ENCODE data around the gene FRRS1.

FRRS1 gene

DNA sequence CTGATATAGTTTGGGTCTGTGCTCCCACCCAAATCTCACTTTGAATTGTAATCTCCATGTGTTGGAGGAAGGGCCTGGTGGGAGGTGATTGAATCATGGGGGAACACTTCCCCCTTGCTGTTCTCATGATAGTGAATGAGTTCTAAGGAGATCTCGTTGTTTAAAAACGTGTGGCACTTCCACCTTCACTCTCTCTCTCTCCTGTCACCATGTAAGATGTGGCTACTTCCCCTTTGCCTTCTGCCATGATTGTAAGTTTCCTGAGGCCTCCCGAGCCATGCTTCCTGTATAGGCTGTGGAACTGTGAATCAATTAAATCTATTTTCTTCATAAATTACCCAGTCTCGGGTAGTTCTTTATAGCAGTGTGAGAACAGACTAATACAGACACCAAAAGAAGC lies 40.4 kb downstream of the FRRS1 start:
- peaks cover 5% of the 10 kb centered on the region for H3K27me3 Mint-ChIP-seq

DNA sequence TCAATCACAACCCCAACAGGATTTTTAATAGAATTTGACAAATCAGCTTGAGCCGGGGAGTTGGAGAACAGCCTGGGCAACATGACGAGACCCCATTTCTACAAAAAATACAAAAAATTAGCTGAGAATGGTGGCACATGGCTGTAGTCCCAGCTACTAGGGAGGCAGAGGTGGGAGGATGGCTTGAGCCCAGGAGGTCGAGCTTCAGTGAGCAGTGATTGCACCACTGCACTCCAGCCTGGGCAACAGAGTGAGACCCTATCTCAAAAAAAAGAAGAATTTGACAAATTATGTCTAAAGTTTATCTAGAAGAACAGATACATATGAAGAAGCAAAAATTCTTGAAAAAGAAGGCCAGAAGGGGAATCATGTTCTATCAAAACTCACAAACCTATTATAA lies 43.2 kb downstream of the FRRS1 start:
- Mint-ChIP-seq H3K9me3 (no peaks in the 10 kb centered on the region), H3K27me3 (peaks cover 4% of the 10 kb centered on the region), H3K4me1 (no peaks in the 10 kb centered on the region), H3K4me3 (no peak overlapping the region), H3K36me3 (peaks cover 2% of the 10 kb centered on the region), H3K27ac (no peak overlapping the region)

More for the DNA sequence above, 40.4 kb downstream of the FRRS1 start:
- H3K4me3 Mint-ChIP-seq = no peak overlapping the region
- H3K9me3 Mint-ChIP-seq = no peaks in the 10 kb centered on the region
- peaks cover 2% of the 10 kb centered on the region for H3K36me3 Mint-ChIP-seq
- no peaks in the 10 kb centered on the region for H3K4me1 Mint-ChIP-seq
- no peak overlapping the region for H3K27ac Mint-ChIP-seq

DNA sequence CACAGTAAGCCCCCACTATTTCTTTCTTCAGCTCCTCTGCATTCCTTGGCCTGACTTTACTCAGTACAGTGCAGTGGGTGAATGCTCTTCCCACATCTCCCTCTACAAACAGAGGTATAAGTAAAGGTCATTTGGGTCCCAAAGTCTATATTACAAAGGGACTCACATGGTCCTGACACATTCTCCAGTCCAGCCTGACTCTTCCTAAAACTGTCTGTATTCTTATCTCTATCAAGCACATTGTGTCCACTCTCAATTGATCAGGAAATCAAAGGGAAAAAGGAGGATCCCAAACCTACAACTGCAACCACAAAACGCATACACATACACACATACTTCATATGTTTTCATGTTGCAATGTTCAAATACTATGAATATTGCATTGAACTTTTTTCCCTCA lies 49.4 kb downstream of the FRRS1 start:
- Mint-ChIP-seq H3K27me3 (no peaks in the 10 kb centered on the region), H3K27ac (no peak overlapping the region), H3K9me3 (no peaks in the 10 kb centered on the region), H3K4me1 (no peaks in the 10 kb centered on the region), H3K4me3 (no peak overlapping the region), H3K36me3 (peaks cover 3% of the 10 kb centered on the region)

DNA sequence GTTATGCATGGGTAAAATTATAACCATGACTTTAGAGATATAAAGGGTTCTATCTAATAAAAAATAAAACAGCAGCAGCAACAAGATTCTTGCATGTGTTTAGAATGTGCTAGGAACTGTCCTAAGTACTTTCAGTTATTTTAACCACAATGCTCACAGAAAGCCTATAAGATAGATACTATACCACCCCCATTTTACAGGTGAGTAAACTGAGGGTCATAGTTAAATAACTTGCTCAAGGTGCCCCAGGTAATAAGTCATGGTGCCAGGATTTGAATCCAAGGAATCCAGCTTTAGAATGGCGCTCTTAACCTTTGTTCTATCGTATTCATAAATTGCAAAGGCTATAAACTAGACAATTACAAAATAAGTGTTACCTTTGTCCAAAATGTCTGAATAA lies 53.4 kb downstream of the FRRS1 start:
- no peaks in the 10 kb centered on the region for H3K27me3 Mint-ChIP-seq
- no peak overlapping the region for H3K27ac Mint-ChIP-seq
- peaks cover 3% of the 10 kb centered on the region for H3K36me3 Mint-ChIP-seq
- no peak overlapping the region for H3K4me3 Mint-ChIP-seq
- no peaks in the 10 kb centered on the region for H3K4me1 Mint-ChIP-seq
- no peaks in the 10 kb centered on the region for H3K9me3 Mint-ChIP-seq

DNA sequence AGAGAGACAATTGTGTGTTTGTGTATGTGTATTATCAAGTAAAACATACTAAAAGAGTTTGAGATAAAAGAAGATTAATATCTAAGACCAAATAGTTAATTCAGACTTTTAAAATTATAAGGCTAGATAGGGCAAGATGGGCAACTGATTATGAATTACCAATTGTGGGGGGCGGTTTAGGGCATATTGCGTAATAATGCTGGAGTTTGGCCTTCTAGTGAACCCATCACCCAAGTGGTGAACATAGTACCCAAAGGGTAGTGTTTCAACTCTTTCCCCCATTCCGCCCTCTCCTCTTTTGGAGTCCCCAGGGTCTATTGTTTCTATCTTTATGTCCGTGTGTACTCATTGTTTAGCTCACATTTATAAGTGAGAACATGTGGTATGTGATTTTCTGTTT lies 55.4 kb downstream of the FRRS1 start:
- Mint-ChIP-seq H3K27ac (no peak overlapping the region), H3K36me3 (peaks cover 3% of the 10 kb centered on the region), H3K9me3 (no peaks in the 10 kb centered on the region), H3K27me3 (no peaks in the 10 kb centered on the region), H3K4me3 (no peak overlapping the region), H3K4me1 (no peaks in the 10 kb centered on the region)

DNA sequence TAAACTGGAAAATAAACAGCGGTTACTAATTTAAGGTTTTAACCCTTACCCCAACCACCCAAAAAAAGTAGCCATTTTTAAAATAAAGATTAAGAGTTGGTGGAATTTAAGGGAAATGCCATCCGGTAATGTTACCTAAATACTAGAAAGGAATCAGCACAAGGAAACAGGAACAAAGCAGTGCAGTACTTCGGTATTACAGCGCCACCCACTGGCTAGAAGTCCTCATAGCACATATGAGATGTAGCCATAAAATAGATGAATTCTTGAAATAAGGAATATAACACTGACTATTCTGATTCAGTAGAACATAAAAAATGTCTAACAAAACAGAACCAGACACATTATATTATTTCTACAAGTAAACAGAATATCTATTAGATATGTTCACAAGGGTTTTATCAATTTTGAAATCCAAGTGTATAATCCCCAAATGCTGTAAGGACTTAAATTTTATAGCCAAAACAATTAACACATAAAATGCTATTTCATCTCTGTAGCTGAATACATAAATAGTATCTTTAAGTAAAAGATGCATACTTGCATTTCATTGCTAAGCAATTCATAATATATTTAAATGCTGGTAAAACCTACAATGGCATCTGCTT lies 58.8 kb downstream of the FRRS1 start:
- H3K36me3 Mint-ChIP-seq = no peaks in the 10 kb centered on the region
- H3K4me1 Mint-ChIP-seq = peaks cover 9% of the 10 kb centered on the region
- H3K9me3 Mint-ChIP-seq = no peaks in the 10 kb centered on the region
- H3K27me3 Mint-ChIP-seq = peaks cover under 1% of the 10 kb centered on the region
- H3K4me3 Mint-ChIP-seq = no peak overlapping the region
- no peak overlapping the region for H3K27ac Mint-ChIP-seq

DNA sequence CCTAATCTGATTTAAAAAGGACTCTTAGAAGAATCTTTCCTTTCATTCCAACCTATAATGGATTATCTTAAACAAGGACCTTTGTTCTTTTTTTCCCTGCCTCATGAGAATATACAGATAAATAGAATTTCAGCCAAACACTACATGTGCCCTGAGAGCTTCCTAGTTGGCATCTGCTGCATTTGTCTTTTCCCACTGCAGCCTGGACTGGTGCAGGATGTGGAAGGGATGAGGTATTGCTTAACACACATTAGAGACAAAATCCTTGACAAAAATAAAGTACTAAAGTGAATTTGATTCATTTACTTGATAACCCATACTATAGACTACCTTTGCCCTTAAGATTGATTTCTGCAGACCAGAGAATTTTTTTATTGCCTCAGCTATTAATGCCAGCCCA lies 61.0 kb downstream of the FRRS1 start:
- H3K27me3 Mint-ChIP-seq = peaks cover 9% of the 10 kb centered on the region
- peaks cover 9% of the 10 kb centered on the region for H3K4me1 Mint-ChIP-seq
- no peak overlapping the region for H3K27ac Mint-ChIP-seq
- H3K4me3 Mint-ChIP-seq = no peak overlapping the region
- H3K9me3 Mint-ChIP-seq = no peaks in the 10 kb centered on the region
- H3K36me3 Mint-ChIP-seq = no peaks in the 10 kb centered on the region

DNA sequence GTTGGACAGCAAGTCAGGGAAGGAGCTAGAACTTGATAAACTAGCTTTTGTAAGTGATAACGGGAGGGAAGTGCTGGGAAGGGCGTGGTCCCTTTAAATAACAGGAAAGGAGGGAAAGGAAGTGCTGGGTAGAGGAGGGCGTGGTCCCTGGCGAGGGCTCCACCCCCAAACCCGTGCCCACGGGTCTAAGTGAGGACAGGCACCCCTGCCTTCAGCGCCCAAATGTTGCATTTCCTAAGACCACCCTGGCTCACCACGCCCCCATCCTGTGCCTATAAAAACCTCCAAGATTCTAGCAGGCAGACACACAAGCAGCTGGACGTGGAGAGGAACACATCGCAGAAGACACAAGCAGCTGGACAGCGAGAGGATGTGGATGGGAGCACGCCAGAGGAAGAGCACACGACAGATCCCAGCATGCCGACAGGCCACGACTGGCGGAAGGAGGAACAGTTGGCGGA lies 62.0 kb downstream of the FRRS1 start:
- Mint-ChIP-seq H3K9me3 (no peaks in the 10 kb centered on the region), H3K27me3 (peaks cover 9% of the 10 kb centered on the region), H3K4me1 (peaks cover 9% of the 10 kb centered on the region), H3K36me3 (no peaks in the 10 kb centered on the region), H3K27ac (no peak overlapping the region), H3K4me3 (no peak overlapping the region)

DNA sequence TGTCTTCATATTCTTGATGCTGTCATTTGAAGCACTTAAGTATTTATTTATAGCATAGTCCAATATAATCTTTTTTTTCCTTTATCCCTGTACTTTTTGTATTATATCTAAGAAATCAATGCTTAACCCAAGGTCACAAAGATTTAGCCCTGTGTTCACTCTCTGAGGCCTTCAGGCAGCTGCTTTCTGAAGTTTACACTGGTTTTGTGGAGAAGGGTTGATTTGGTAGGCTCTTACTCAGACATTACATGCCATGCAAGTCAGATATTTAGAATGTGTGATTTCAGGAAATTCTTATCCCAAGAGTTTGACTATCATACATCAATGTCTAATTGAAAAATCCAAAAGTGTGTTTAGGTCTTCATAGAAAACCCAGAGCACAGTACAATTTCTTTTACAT lies 64.2 kb downstream of the FRRS1 start:
- Mint-ChIP-seq H3K4me1 (peaks cover 9% of the 10 kb centered on the region), H3K36me3 (no peaks in the 10 kb centered on the region), H3K9me3 (no peaks in the 10 kb centered on the region), H3K27ac (no peak overlapping the region), H3K4me3 (no peak overlapping the region), H3K27me3 (peaks cover 15% of the 10 kb centered on the region)

DNA sequence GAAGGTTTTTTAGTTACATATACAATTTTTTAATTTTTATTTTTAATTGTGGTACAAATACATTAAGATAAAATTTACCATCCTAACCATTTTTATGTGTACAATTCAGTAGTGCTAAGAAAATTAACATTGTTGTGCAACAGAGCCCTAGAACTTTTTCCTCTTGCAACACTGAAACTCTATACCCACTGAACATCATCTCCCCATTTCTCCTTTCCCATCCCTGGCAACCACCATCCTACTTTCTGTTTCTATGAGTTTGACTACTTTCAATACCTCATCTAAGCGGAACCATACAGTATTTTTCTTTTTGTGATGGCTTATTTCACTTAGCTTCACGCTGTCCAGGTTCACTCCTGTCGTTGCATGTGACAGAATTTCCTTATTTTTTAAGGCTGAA lies 66.4 kb downstream of the FRRS1 start:
- H3K9me3 Mint-ChIP-seq = no peaks in the 10 kb centered on the region
- no peaks in the 10 kb centered on the region for H3K36me3 Mint-ChIP-seq
- peaks cover 16% of the 10 kb centered on the region for H3K27me3 Mint-ChIP-seq
- H3K4me1 Mint-ChIP-seq = peaks cover 9% of the 10 kb centered on the region
- no peak overlapping the region for H3K4me3 Mint-ChIP-seq
- no peak overlapping the region for H3K27ac Mint-ChIP-seq

DNA sequence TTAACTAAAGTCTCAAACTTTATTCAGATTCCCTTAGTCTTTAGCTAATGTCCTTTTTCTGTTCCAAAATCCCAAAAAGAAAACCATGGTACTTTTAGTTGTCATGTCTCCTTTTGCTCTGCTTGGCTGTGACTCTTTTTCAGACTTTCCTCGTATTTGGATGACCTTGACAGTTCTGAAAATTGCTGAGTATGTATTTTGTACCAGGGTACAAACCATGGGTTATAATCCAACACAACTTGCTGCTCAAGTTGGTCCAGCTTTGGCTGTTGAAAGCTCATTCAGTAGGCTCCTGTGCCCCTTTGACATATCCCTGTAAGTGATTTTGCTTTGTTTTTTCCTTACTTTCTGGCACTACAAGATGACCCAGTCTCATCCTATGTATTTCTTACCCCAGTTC lies 68.9 kb downstream of the FRRS1 start:
- Mint-ChIP-seq H3K4me3 (no peak overlapping the region), H3K4me1 (no peaks in the 10 kb centered on the region), H3K9me3 (no peaks in the 10 kb centered on the region), H3K36me3 (no peaks in the 10 kb centered on the region), H3K27me3 (peaks cover 17% of the 10 kb centered on the region), H3K27ac (no peak overlapping the region)

DNA sequence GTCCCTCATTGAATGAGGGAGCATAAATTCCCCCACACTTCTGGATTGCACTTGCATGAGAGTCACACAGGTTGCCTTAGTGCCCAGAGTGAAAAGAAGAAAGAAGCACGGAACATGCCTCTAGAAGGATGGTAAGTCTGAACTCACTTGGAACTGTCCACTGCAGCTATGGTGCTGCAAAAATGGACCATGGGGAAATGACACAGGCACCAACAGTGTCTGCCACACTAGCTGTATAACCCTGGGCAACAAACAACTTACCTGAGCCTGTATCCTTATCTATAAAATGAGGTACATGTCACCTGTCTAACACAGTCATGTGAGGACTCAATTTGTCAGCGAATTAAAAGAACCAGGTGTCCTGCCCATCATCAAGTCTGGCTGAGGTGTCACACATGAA lies 69.8 kb downstream of the FRRS1 start:
- Mint-ChIP-seq H3K4me3 (no peak overlapping the region), H3K4me1 (no peaks in the 10 kb centered on the region), H3K9me3 (no peaks in the 10 kb centered on the region), H3K27ac (no peak overlapping the region), H3K36me3 (no peaks in the 10 kb centered on the region), H3K27me3 (peaks cover 12% of the 10 kb centered on the region)

DNA sequence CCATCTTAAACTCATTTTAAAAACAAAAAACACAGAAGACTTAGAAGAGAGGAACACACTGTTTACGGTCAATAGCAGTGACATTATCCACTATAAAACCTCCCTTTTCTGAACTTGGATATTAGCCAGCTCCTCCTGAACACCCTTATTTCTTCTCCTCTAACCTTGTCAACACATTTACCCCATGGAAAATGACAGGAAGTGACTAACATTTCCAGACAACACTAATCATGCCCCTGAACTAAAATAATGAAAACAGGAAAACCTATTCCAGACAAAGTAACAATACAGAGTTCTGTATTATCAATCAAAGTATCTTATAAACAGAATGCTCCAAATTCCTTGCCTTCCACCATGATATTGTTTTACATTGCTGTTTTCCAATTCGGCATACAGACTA lies 75.3 kb downstream of the FRRS1 start:
- no peaks in the 10 kb centered on the region for H3K4me1 Mint-ChIP-seq
- H3K27ac Mint-ChIP-seq = peak overlapping the region; percentile 27
- H3K27me3 Mint-ChIP-seq = peaks cover 9% of the 10 kb centered on the region
- H3K36me3 Mint-ChIP-seq = no peaks in the 10 kb centered on the region
- no peak overlapping the region for H3K4me3 Mint-ChIP-seq
- no peaks in the 10 kb centered on the region for H3K9me3 Mint-ChIP-seq

DNA sequence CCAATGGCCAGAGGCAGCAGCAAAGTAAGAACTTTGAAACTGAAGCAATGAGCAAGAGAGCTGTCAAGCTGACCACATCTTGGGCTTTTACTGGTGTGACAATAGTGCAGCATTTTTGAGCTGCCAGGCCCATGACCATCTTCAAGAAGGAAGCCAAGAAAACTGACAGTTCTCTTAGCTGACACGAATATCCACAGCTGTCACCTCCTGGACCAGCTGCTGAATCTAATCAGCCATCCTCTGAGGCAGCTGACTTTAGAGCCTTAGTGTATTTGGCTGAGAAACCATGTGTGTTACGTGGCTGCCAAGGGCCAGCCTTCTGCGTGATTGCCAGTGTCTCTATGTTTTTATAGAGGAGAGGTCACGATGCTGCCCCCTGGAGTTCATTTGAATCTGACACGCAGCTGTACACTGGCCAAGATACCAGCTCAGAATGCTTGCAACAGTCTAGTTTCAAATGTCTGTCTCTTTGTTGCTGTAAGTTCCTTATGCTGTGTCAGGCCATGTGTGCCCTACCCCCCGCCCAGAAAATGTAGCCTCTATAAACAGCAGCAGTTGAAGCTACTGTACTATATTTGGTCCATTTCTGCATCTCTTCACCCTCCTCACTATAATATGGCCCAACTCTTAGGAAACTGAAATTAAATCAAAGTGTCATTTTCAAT lies 80.8 kb downstream of the FRRS1 start:
- Mint-ChIP-seq H3K27me3 (peaks cover 2% of the 10 kb centered on the region), H3K4me3 (no peak overlapping the region), H3K36me3 (no peaks in the 10 kb centered on the region), H3K9me3 (no peaks in the 10 kb centered on the region), H3K4me1 (no peaks in the 10 kb centered on the region), H3K27ac (no peak overlapping the region)

DNA sequence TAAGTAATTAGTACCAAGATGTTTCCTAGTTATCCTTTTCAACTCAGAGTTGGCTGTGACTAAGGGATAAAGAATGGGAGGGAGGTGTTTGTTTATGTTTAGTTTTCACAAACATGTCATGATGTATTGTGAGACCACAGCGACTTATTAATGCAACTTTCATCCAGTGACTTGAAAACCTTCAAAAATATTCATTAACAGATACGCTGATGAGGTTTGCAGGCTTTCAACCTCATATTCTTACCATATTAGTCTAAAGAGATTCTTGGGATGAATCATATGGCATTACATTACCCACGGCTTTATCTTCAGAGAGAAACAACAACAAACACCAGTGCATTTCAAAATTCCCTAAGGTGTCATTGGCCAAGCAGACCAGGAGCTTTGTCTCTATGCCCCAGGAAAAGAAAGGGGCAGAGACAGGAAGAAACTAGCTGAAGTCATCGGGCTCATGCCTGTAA lies 84.1 kb downstream of the FRRS1 start:
- Mint-ChIP-seq H3K9me3 (no peaks in the 10 kb centered on the region), H3K27me3 (peaks cover 2% of the 10 kb centered on the region), H3K4me3 (no peak overlapping the region), H3K4me1 (no peaks in the 10 kb centered on the region), H3K36me3 (no peaks in the 10 kb centered on the region), H3K27ac (no peak overlapping the region)

DNA sequence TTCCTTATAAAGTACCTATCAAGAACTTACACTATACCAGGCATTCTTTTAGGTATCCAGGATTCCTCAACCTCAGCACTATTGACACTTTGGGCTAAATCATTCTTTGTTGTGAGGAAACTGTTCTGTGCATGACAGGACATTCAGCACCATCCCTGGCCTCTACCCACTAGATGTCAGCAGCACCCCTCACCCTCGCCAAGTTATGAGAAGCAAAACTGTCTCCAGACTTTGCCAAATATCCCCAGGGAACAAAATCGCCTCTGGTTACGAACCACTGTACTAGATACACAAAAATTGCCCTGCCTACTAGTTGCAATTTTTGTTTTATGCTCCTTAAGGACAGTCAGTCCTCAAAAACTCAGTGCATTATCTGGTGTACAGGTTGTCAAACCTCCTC lies 84.9 kb downstream of the FRRS1 start:
- H3K36me3 Mint-ChIP-seq = no peaks in the 10 kb centered on the region
- H3K4me3 Mint-ChIP-seq = no peak overlapping the region
- no peaks in the 10 kb centered on the region for H3K9me3 Mint-ChIP-seq

DNA sequence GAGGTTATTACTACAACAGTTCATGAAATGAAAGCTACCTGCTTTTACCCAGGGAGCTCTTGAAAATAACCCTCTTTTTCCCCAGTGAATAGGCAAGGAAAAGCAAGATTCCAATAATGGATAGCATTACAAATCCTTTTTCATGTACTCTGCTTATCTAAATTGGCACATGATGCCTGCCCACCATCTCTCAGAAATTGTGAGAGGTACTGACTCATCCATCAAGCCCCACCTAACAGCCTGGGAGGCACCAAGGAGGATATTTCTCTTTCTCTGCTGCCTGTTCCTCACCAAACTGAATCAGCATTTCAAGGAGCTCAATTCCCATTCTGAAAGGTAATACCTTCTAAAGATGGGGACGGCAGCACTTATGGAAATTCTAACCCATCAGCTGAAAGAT lies 86.2 kb downstream of the FRRS1 start:
- Mint-ChIP-seq H3K27me3 (no peaks in the 10 kb centered on the region), H3K4me1 (no peaks in the 10 kb centered on the region), H3K27ac (no peak overlapping the region), H3K36me3 (no peaks in the 10 kb centered on the region), H3K4me3 (no peak overlapping the region), H3K9me3 (no peaks in the 10 kb centered on the region)

More for the DNA sequence above, 84.9 kb downstream of the FRRS1 start:
- Mint-ChIP-seq H3K27ac (no peak overlapping the region), H3K4me1 (no peaks in the 10 kb centered on the region), H3K27me3 (peaks cover 2% of the 10 kb centered on the region)
